ENCODE data around the gene SAMM50. TPM values are rescaled to one million over a fixed set of nuclear protein-coding genes. Genes with fewer than 3 reads are reported as not detected.

SAMM50 gene
- total RNA-seq, 4 donors from 2014 or later = 21.6 to 28.6 (median 27.2) TPM

DNA sequence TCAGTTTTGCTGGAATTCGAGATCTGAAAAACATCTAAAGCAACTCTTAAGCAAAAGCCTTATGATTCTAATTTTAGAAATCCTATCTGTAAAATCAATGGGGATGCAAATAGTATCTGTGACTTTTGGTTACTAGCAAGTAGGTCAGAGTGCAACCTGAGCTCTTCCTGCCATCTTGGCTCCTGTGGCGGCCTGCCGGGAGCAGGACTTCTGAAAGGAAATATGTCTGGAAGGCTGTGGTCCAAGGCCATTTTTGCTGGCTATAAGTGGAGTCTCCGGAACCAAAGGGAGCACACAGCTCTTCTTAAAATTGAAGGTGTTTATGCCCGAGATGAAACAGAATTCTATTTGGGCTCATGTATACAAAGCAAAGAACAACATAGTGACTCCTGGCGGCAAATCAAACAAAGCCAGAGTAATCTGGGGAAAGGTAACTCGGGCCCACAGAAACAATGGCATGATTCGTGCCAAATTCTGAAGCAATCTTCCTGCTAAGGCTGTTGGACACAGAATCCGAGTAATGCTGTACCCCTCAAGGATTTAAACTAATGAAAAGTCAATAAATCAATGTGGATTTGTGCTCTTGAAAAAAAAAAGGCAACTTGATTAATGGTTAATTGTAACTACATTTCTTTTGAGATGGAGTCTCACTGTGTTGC is 1.7 kb downstream of the SAMM50 start:
- Histone ChIP-seq H3K4me1 (peaks cover 27 to 38% (median 36%) of the 10 kb centered on the region in 4 donors), H3K27ac (replicated peaks in 1 of 4) (no peak overlapping the region), H3K9me3 (no peaks in the 10 kb centered on the region), H3K36me3 (peaks cover 0 to 5% (median 0%) of the 10 kb centered on the region in 4 donors), H3K27me3 (peaks cover 0 to 7% (median 0%) of the 10 kb centered on the region in 4 donors), H3K4me3 (peak overlapping the region in 2 of 4 donors; percentile 81 to 86)
- intact Hi-C loops (cut with DNase I) = loop anchor here (10.0 kb wide), 1 partner anchor 142 kb away; the partner anchor contains the start of gene EFCAB6
- 71% methylated on average over 9 of the region's 9 CpGs for WGBS
- no peak for TF ChIP-seq POLR2AphosphoS5 (IDR thresholded peaks at IDR 0.05)
- DNase-seq (ENCODE audit: extremely low spot score) = no peak

GRCh38 chr22:43957871-43958270 is 2.6 kb downstream of the SAMM50 start:
- Histone ChIP-seq H3K27ac (replicated peaks in 1 of 4) (no peak overlapping the region), H3K27me3 (no peaks in the 10 kb centered on the region), H3K9me3 (no peaks in the 10 kb centered on the region), H3K36me3 (peaks cover 0 to 5% (median under 1%) of the 10 kb centered on the region in 4 donors), H3K4me1 (peaks cover 27 to 38% (median 36%) of the 10 kb centered on the region in 4 donors), H3K4me3 (no peak overlapping the region)
- no peak for DNase-seq (ENCODE audit: extremely low spot score)
- WGBS = 88% methylated on average over 11 of the region's 11 CpGs
- TF ChIP-seq CTCF (IDR thresholded peaks at IDR 0.05) = no peak
- TF ChIP-seq POLR2A (IDR thresholded peaks at IDR 0.05; ENCODE audit: low read depth) = no peak
- no peak for TF ChIP-seq EP300 (IDR thresholded peaks at IDR 0.05)
- TF ChIP-seq POLR2AphosphoS5 (IDR thresholded peaks at IDR 0.05) = no peak
- intact Hi-C loops (cut with DNase I) = loop anchor here (10.0 kb wide), 1 partner anchor 143 kb away; the partner anchor contains the start of gene EFCAB6

DNA sequence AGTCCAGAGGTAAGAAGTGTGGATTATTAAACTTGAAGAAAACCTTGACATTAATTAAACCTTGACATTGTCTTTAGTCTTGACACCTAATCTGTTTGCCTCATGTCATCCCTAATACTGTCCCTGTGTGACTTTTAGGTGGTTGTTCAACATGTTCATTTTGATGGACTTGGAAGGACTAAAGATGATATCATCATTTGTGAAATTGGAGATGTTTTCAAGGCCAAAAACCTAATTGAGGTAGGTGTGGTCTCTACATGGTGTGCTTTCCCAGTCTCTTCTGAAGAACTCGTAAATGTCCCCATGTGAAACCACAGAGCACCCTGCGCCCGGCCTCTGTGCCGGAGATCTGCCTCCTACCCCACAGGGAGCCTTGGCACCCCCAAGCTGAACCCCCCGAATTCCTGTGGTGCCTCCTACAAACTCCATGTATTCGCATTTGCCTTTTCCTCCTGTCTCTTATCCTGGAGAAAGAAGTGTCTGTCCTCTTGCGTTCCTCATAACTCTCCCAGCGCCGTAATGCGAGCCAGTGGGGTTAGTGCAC is 9.1 kb downstream of the SAMM50 start:
- Histone ChIP-seq H3K4me3 (no peak overlapping the region), H3K4me1 (no peaks in the 10 kb centered on the region), H3K36me3 (peaks cover 47 to 64% (median 63%) of the 10 kb centered on the region in 4 donors), H3K27ac (replicated peaks in 1 of 4) (no peak overlapping the region), H3K27me3 (no peaks in the 10 kb centered on the region), H3K9me3 (no peaks in the 10 kb centered on the region)
- intact Hi-C loops (cut with DNase I) = no loop called here
- no peak for DNase-seq (ENCODE audit: extremely low spot score)
- WGBS = 97% methylated on average over 10 of the region's 10 CpGs
- TF ChIP-seq POLR2AphosphoS5 (IDR thresholded peaks at IDR 0.05) (no peak), POLR2A (IDR thresholded peaks at IDR 0.05; ENCODE audit: low read depth) (no peak), EP300 (IDR thresholded peaks at IDR 0.05) (no peak), CTCF (IDR thresholded peaks at IDR 0.05) (no peak)

DNA sequence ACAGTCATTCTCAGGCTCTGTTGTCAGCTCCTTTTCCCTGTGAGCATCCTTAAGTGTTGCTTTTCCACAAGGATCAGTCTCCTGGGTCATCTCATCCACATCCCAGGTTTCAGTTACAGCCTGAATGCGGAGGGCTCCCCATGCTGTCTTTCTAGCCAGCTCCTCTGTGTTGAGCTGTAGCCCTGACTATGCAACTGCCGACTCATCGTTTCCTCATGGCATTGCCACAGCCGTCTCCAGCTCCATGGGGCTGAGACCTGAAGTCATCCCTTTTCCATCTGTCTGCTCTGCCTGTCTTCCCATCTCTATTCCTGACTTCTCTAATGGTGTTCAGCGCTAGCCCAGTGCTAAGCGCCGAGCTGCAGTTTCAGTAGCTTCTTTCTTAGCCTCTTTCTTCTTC is 11.8 kb downstream of the SAMM50 start:
- DNase-seq (ENCODE audit: extremely low spot score) = no peak
- Histone ChIP-seq H3K36me3 (peaks cover 62 to 89% (median 79%) of the 10 kb centered on the region in 4 donors), H3K4me3 (no peak overlapping the region), H3K27ac (replicated peaks in 1 of 4) (no peak overlapping the region), H3K9me3 (no peaks in the 10 kb centered on the region), H3K27me3 (no peaks in the 10 kb centered on the region), H3K4me1 (no peaks in the 10 kb centered on the region)
- intact Hi-C loops (cut with DNase I) = no loop called here
- WGBS = 94% methylated on average over 7 of the region's 7 CpGs
- no peak for TF ChIP-seq CTCF (IDR thresholded peaks at IDR 0.05)
- TF ChIP-seq POLR2A (IDR thresholded peaks at IDR 0.05; ENCODE audit: low read depth) = no peak
- no peak for TF ChIP-seq POLR2AphosphoS5 (IDR thresholded peaks at IDR 0.05)

DNA sequence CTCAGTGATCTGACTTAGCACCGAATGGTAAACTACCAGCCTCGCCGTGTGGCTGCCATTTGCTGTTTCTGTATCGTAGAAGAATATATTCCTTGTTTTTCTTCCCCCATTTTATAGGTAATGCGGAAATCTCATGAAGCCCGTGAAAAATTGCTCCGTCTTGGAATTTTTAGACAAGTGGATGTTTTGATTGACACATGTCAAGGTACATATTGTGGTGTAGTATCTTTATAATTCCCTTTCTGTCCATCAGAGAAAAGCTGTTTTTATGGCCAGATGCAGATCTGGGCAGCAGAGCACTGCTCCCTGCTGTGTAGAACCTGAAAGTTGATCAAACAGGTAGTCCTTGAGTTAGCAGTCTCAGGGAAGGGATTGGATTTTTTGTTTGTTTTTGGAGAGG is 13.4 kb downstream of the SAMM50 start:
- no peak for DNase-seq (ENCODE audit: extremely low spot score)
- Histone ChIP-seq H3K4me1 (no peaks in the 10 kb centered on the region), H3K27me3 (no peaks in the 10 kb centered on the region), H3K27ac (replicated peaks in 1 of 4) (no peak overlapping the region), H3K4me3 (no peak overlapping the region), H3K36me3 (peaks cover 76 to 95% (median 88%) of the 10 kb centered on the region in 4 donors), H3K9me3 (no peaks in the 10 kb centered on the region)
- 95% methylated on average over 7 of the region's 7 CpGs for WGBS
- TF ChIP-seq POLR2AphosphoS5 (IDR thresholded peaks at IDR 0.05) = no peak
- TF ChIP-seq POLR2A (IDR thresholded peaks at IDR 0.05; ENCODE audit: low read depth) = no peak
- TF ChIP-seq EP300 (IDR thresholded peaks at IDR 0.05) = no peak
- no peak for TF ChIP-seq CTCF (IDR thresholded peaks at IDR 0.05)
- intact Hi-C loops (cut with DNase I) = no loop called here

Measured in esophagus muscularis mucosa (tissue), 4 donors.